ENCODE measurements around the gene ANGEL2. TPM values are rescaled to one million over a fixed set of nuclear protein-coding genes. Genes with fewer than 3 reads are reported as not detected.
"Not testable (repeated sequence)": the region's sequence is repeated elsewhere in the genome, so short reads cannot be mapped to it uniquely, and the experiment has no call there.

The ANGEL2 gene
- total and polyA plus RNA-seq, 3 experiments from 2014 or later, result 32.1 to 42.5 (median 41.2) TPM

GRCh38 chr1:213053455-213053854, 37.8 kb upstream of the ANGEL2 start:
- Mint-ChIP-seq H3K9me3 (peaks cover 0 to 9% (median 0%) of the 10 kb centered on the region in 5 donors), H3K4me1 (peaks cover 34 to 47% (median 44%) of the 10 kb centered on the region in 3 donors), H3K27ac (no peak overlapping the region), H3K27me3 (peaks cover 10 to 16% of the 10 kb centered on the region in 2 donors), H3K4me3 (peak overlapping the region in 1 of 7 donors; percentile 11), H3K36me3 (peaks cover 1 to 13% (median 9%) of the 10 kb centered on the region in 3 donors)
- DNase-seq, result no peak
- ChIA-PET CTCF (no interaction called here), POLR2A (no interaction called here)
- peaks cover 16% of the 10 kb centered on the region for H3K4me1 ChIP-seq (ENCODE audit: insufficient read depth, low read length)
- H3K27ac ChIP-seq (ENCODE audit: low read depth, low read length), result no peak overlapping the region
- H3K4me3 ChIP-seq (ENCODE audit: low read length), result no peak overlapping the region
- H3K9me3 ChIP-seq (ENCODE audit: low read length), result no peaks in the 10 kb centered on the region
- no peaks in the 10 kb centered on the region for H3K36me3 ChIP-seq (ENCODE audit: insufficient read depth, low read length)
- H3K27me3 ChIP-seq (ENCODE audit: insufficient read depth, low read length, poor library complexity, severe bottlenecking), result no peaks in the 10 kb centered on the region

DNA sequence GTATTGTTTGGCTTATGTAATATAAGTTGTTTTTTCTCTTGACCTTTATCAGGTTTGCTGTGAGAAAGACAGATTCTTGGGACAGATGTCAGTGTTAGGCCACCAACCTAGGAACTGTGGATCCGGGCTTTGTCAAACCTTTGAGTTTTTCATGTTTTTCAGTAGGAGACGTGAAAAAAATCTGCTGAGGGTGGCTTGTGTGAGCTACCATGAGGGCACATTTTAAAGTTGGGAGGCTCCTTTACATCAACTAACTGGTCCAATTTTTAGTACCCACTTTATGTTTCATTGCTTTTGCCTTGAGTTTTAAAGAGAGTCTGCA, 36.2 kb upstream of the ANGEL2 start:
- Histone ChIP-seq H3K4me1 (ENCODE audit: insufficient read depth, low read length) (peaks cover 16% of the 10 kb centered on the region), H3K4me3 (ENCODE audit: low read length) (peak overlapping the region; percentile 82), H3K27me3 (ENCODE audit: insufficient read depth, low read length, poor library complexity, severe bottlenecking) (no peaks in the 10 kb centered on the region), H3K27ac (ENCODE audit: low read depth, low read length) (peak overlapping the region; percentile 72), H3K9me3 (ENCODE audit: low read length) (no peaks in the 10 kb centered on the region), H3K36me3 (ENCODE audit: insufficient read depth, low read length) (no peaks in the 10 kb centered on the region)
- peaks cover 0 to 9% (median 0%) of the 10 kb centered on the region in 5 donors for H3K9me3 Mint-ChIP-seq
- H3K36me3 Mint-ChIP-seq, result peaks cover 0 to 17% (median 9%) of the 10 kb centered on the region in 3 donors
- ChIA-PET POLR2A (no interaction called here), CTCF (interaction anchor here (1.9 kb wide), 1 partner anchor 15 kb away, joined by 5 read pairs; no protein-coding TSS in a partner anchor)
- H3K4me3 Mint-ChIP-seq, result peak overlapping the region; percentile 86 to 99 (median 96)
- peak overlapping the region in 7 of 8 donors; percentile 44 to 95 (median 91) for H3K27ac Mint-ChIP-seq
- peaks cover 19 to 26% of the 10 kb centered on the region in 2 donors for H3K27me3 Mint-ChIP-seq
- no peak for DNase-seq
- peaks cover 31 to 44% (median 41%) of the 10 kb centered on the region in 3 donors for H3K4me1 Mint-ChIP-seq

DNA sequence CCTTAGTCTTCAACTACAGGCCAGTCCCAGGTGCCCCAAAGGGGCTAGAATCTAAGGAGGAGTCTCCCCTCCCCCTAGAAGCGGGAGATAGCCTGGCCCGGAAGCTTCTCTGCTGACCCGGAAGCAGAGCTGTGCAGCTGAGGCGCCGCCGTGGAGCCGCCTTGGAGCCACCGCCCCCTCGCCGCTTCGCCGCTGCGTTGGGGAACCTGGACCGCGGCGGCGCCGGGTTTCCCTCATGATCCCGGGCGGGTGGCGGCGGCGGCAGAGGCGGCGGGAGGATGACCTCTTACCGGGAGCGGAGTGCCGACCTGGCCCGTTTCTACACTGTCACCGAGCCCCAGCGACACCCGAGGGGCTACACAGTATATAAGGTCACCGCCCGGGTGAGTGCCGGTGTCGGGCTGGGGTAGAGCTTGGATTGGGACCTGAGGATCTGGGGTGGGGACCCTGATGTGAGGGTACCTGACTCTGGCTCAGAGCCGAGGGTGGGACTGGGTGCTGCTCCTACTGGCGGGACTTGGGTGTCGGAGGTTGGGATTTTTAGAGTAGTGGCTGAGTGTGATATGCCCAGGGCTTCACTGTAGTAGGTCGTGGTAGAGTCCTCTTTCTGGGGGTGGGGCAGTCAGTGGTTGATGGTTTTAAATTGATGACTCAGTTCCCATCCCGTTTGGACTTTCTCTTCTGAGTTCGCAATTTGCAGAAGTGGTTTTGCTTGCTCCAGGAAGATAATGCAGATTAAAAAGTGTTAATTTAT, 35.6 kb upstream of the ANGEL2 start, which contains the start of gene RPS6KC1:
Gene RPS6KC1 (plus strand): TSS at position 115 of the 754 bp plus-strand sequence. CDS start 164 bp downstream, at position 279.
- Mint-ChIP-seq H3K9me3 (peaks cover 0 to 9% (median 0%) of the 10 kb centered on the region in 5 donors), H3K27ac (peak within 1 kb of the TSS; percentile 44 to 98 (median 96)), H3K4me3 (peak within 1 kb of the TSS; percentile 86 to 99 (median 96)), H3K4me1 (peaks cover 28 to 39% (median 36%) of the 10 kb centered on the region in 3 donors), H3K27me3 (peaks cover 19 to 26% of the 10 kb centered on the region in 2 donors), H3K36me3 (peaks cover 0 to 17% (median 9%) of the 10 kb centered on the region in 3 donors)
- ChIA-PET CTCF (interaction anchor here (1.9 kb wide), 1 partner anchor 15 kb away, joined by 5 read pairs; no protein-coding TSS in a partner anchor), POLR2A (interaction anchor here (0.7 kb wide), 1 partner anchor 37 kb away, joined by 3 read pairs; no protein-coding TSS in a partner anchor)
- H3K36me3 ChIP-seq (ENCODE audit: insufficient read depth, low read length), result no peaks in the 10 kb centered on the region
- peak within 1 kb of the TSS; percentile 82 for H3K4me3 ChIP-seq (ENCODE audit: low read length)
- peak; percentile 71 to 86 (median 74) for DNase-seq
- H3K27ac ChIP-seq (ENCODE audit: low read depth, low read length), result peak within 1 kb of the TSS; percentile 72
- H3K4me1 ChIP-seq (ENCODE audit: insufficient read depth, low read length), result peaks cover 16% of the 10 kb centered on the region
- H3K9me3 ChIP-seq (ENCODE audit: low read length), result no peaks in the 10 kb centered on the region
- no peaks in the 10 kb centered on the region for H3K27me3 ChIP-seq (ENCODE audit: insufficient read depth, low read length, poor library complexity, severe bottlenecking)

GRCh38 chr1:213050745-213051126, 35.1 kb upstream of the ANGEL2 start:
- peaks cover 27 to 36% (median 30%) of the 10 kb centered on the region in 3 donors for H3K4me1 Mint-ChIP-seq
- H3K27ac Mint-ChIP-seq, result peak overlapping the region; percentile 44 to 98 (median 96)
- POLR2A ChIA-PET, result interaction anchor here (0.7 kb wide), 1 partner anchor 36 kb away, joined by 3 read pairs; no protein-coding TSS in a partner anchor
- no peaks in the 10 kb centered on the region for H3K27me3 ChIP-seq (ENCODE audit: insufficient read depth, low read length, poor library complexity, severe bottlenecking)
- H3K27ac ChIP-seq (ENCODE audit: low read depth, low read length), result peak overlapping the region; percentile 72
- no peak for DNase-seq
- peaks cover 19 to 26% of the 10 kb centered on the region in 2 donors for H3K27me3 Mint-ChIP-seq
- H3K36me3 Mint-ChIP-seq, result peaks cover 0 to 17% (median 9%) of the 10 kb centered on the region in 3 donors
- H3K4me1 ChIP-seq (ENCODE audit: insufficient read depth, low read length), result peaks cover 16% of the 10 kb centered on the region
- no peaks in the 10 kb centered on the region for H3K9me3 ChIP-seq (ENCODE audit: low read length)
- peaks cover 0 to 9% (median 0%) of the 10 kb centered on the region in 5 donors for H3K9me3 Mint-ChIP-seq
- peak overlapping the region; percentile 86 to 99 (median 96) for H3K4me3 Mint-ChIP-seq
- peak overlapping the region; percentile 82 for H3K4me3 ChIP-seq (ENCODE audit: low read length)
- CTCF ChIA-PET, result interaction anchor here (1.9 kb wide), 1 partner anchor 14 kb away, joined by 5 read pairs; no protein-coding TSS in a partner anchor
- H3K36me3 ChIP-seq (ENCODE audit: insufficient read depth, low read length), result no peaks in the 10 kb centered on the region

GRCh38 chr1:213049232-213049631, 33.6 kb upstream of the ANGEL2 start:
- peak overlapping the region; percentile 45 for H3K27ac ChIP-seq (ENCODE audit: low read depth, low read length)
- no peak overlapping the region for H3K4me3 ChIP-seq (ENCODE audit: low read length)
- ChIA-PET CTCF (no interaction called here), POLR2A (no interaction called here)
- H3K4me1 ChIP-seq (ENCODE audit: insufficient read depth, low read length), result peaks cover 16% of the 10 kb centered on the region
- no peaks in the 10 kb centered on the region for H3K27me3 ChIP-seq (ENCODE audit: insufficient read depth, low read length, poor library complexity, severe bottlenecking)
- H3K27ac Mint-ChIP-seq, result no peak overlapping the region
- H3K36me3 ChIP-seq (ENCODE audit: insufficient read depth, low read length), result no peaks in the 10 kb centered on the region
- peaks cover 0 to 9% (median 0%) of the 10 kb centered on the region in 5 donors for H3K9me3 Mint-ChIP-seq
- peaks cover 24 to 30% (median 29%) of the 10 kb centered on the region in 3 donors for H3K4me1 Mint-ChIP-seq
- peak overlapping the region in 6 of 7 donors; percentile 0 to 63 (median 18) for H3K4me3 Mint-ChIP-seq
- H3K36me3 Mint-ChIP-seq, result peaks cover 0 to 17% (median 9%) of the 10 kb centered on the region in 3 donors
- no peak for DNase-seq
- no peaks in the 10 kb centered on the region for H3K9me3 ChIP-seq (ENCODE audit: low read length)
- peaks cover 22 to 26% of the 10 kb centered on the region in 2 donors for H3K27me3 Mint-ChIP-seq

- CTCF ChIA-PET; H3K4me3 Mint-ChIP-seq; POLR2A ChIA-PET; DNase-seq; H3K4me3 ChIP-seq (ENCODE audit: low read length); H3K4me1 ChIP-seq (ENCODE audit: insufficient read depth, low read length); H3K36me3 ChIP-seq (ENCODE audit: insufficient read depth, low read length); H3K9me3 ChIP-seq (ENCODE audit: low read length); H3K27ac Mint-ChIP-seq; H3K4me1 Mint-ChIP-seq; H3K27me3 ChIP-seq (ENCODE audit: insufficient read depth, low read length, poor library complexity, severe bottlenecking); H3K9me3 Mint-ChIP-seq: not testable (repeated sequence)
- H3K36me3 Mint-ChIP-seq, result peaks cover 2 to 14% (median 2%) of the 10 kb centered on the region in 3 donors
- H3K27ac ChIP-seq (ENCODE audit: low read depth, low read length), result peak overlapping the region; percentile 77
- peaks cover 20 to 31% of the 10 kb centered on the region in 2 donors for H3K27me3 Mint-ChIP-seq
Observed at GRCh38 chr1:213045321-213046226, 29.9 kb upstream of the ANGEL2 start.

DNA sequence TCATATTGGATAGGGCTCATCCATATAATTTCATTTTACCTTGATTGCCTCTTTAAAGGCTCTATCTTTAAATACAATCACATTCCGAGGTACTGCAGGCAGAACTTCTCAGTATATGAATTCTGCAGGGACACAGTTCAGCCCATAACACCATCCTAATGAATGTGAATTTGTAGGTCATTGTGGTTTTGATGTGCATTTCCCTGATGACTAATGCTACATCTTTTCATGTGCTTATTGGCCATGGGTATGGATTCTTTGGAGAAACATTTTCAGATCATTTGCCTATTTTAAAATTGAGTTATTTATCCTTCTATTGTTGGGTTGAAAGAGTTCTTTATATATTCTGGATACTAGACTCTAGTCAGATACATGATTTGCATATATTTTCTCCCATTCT, 25.8 kb upstream of the ANGEL2 start:
- no peaks in the 10 kb centered on the region for H3K4me1 ChIP-seq (ENCODE audit: insufficient read depth, low read length)
- no peaks in the 10 kb centered on the region for H3K36me3 ChIP-seq (ENCODE audit: insufficient read depth, low read length)
- peaks cover 0 to 4% (median 2%) of the 10 kb centered on the region in 3 donors for H3K36me3 Mint-ChIP-seq
- no peak overlapping the region for H3K4me3 Mint-ChIP-seq
- H3K9me3 Mint-ChIP-seq, result no peaks in the 10 kb centered on the region
- no peaks in the 10 kb centered on the region for H3K9me3 ChIP-seq (ENCODE audit: low read length)
- no peak overlapping the region for H3K27ac Mint-ChIP-seq
- ChIA-PET POLR2A (no interaction called here), CTCF (no interaction called here)
- H3K27me3 Mint-ChIP-seq, result peaks cover 15 to 17% of the 10 kb centered on the region in 2 donors
- no peak overlapping the region for H3K27ac ChIP-seq (ENCODE audit: low read depth, low read length)
- peaks cover 0 to 3% (median 0%) of the 10 kb centered on the region in 3 donors for H3K4me1 Mint-ChIP-seq
- no peak overlapping the region for H3K4me3 ChIP-seq (ENCODE audit: low read length)
- no peak for DNase-seq
- peaks cover 5% of the 10 kb centered on the region for H3K27me3 ChIP-seq (ENCODE audit: insufficient read depth, low read length, poor library complexity, severe bottlenecking)
